Activated CD8-positive, alpha-beta memory T cell treated with anti-CD3 and anti-CD28 coated beads for 36 hours (primary cell): ENCODE results near the gene KLF5. TPM values are rescaled to one million over a fixed set of nuclear protein-coding genes. Genes with fewer than 3 reads are reported as not detected.
"Not testable (repeated sequence)": the region's sequence is repeated elsewhere in the genome, so short reads cannot be mapped to it uniquely, and the experiment has no call there.

Experiments
- CTCF ChIA-PET: fragments of 350-600 bp; sonication (Branson Sonifier 250); formaldehyde crosslinking; loops from one replicate; lab custom pipeline; 2021; ENCODE audit warnings: antibody characterized with exemption; lab: Charles Lee
- POLR2A ChIA-PET: fragments of 350-600 bp; sonication (Branson Sonifier 250); formaldehyde crosslinking; loops from one replicate; lab custom pipeline; 2021; ENCODE audit warnings: antibody characterized with exemption; lab: Charles Lee
- total RNA-seq, 2 experiments: library from RNA; stranded (reverse); gene quantifications; one replicate each; pipeline ENCODE4 v1.2.3, GENCODE V29; 2021

Gene KLF5
- 1 to 10 TPM; 1.4 to 1.8 TPM for total RNA-seq

GRCh38 chr13:73058736-73059459, at the start of gene KLF5:
Gene KLF5, plus strand, starts transcription at chr13:73059005. Its CDS starts 323 bp downstream, at chr13:73059328.
- ChIA-PET POLR2A (no interaction called here), CTCF (interaction anchor here (0.6 kb wide), 1 partner anchor 935 kb away, joined by 3 read pairs; no protein-coding TSS in a partner anchor)

- ChIA-PET POLR2A (no interaction called here), CTCF (no interaction called here)
Observed at GRCh38 chr13:73011751-73012150, 47.1 kb upstream of the KLF5 start.

- ChIA-PET CTCF (no interaction called here), POLR2A (no interaction called here)
Observed at GRCh38 chr13:73015805-73016204, 43.0 kb upstream of the KLF5 start.

GRCh38 chr13:73018336-73018735, 40.5 kb upstream of the KLF5 start:
- CTCF ChIA-PET, result no interaction called here
- POLR2A ChIA-PET, result interaction anchor here (0.6 kb wide), 1 partner anchor 126 kb away, joined by 5 read pairs; no protein-coding TSS in a partner anchor

- ChIA-PET POLR2A (no interaction called here), CTCF (no interaction called here)
Observed at GRCh38 chr13:73025217-73026012, 33.4 kb upstream of the KLF5 start.

GRCh38 chr13:73034901-73035300, 23.9 kb upstream of the KLF5 start:
- CTCF ChIA-PET, result no interaction called here
- POLR2A ChIA-PET, result no interaction called here

- ChIA-PET CTCF (no interaction called here), POLR2A (no interaction called here)
Observed at GRCh38 chr13:73035660-73036059, 23.1 kb upstream of the KLF5 start.

GRCh38 chr13:73036566-73036965, 22.2 kb upstream of the KLF5 start:
- POLR2A ChIA-PET, result no interaction called here
- CTCF ChIA-PET, result no interaction called here

GRCh38 chr13:73038064-73038463, 20.7 kb upstream of the KLF5 start:
- ChIA-PET CTCF (no interaction called here), POLR2A (no interaction called here)

- POLR2A ChIA-PET, result no interaction called here
- CTCF ChIA-PET, result no interaction called here
Observed at GRCh38 chr13:73039201-73040108, 19.4 kb upstream of the KLF5 start.

GRCh38 chr13:73040484-73040883, 18.3 kb upstream of the KLF5 start:
- CTCF ChIA-PET, result no interaction called here
- POLR2A ChIA-PET, result no interaction called here

- ChIA-PET POLR2A (no interaction called here), CTCF (interaction anchor here (0.7 kb wide), 1 partner anchor 277 kb away, joined by 4 read pairs; no protein-coding TSS in a partner anchor)
Observed at GRCh38 chr13:73040968-73041596, 17.7 kb upstream of the KLF5 start.

GRCh38 chr13:73045031-73045430, 13.8 kb upstream of the KLF5 start:
- POLR2A ChIA-PET, result no interaction called here
- CTCF ChIA-PET, result no interaction called here

GRCh38 chr13:73048615-73049014, 10.2 kb upstream of the KLF5 start:
- CTCF ChIA-PET, POLR2A ChIA-PET: not testable (repeated sequence)

GRCh38 chr13:73054712-73055111, 4.1 kb upstream of the KLF5 start:
- POLR2A ChIA-PET, result no interaction called here
- CTCF ChIA-PET, result no interaction called here

GRCh38 chr13:73055813-73056564, 2.8 kb upstream of the KLF5 start:
- CTCF ChIA-PET, result interaction anchor here (0.5 kb wide), 1 partner anchor 228 kb away, joined by 3 read pairs; no protein-coding TSS in a partner anchor
- POLR2A ChIA-PET, result no interaction called here

GRCh38 chr13:73056565-73056962, 2.2 kb upstream of the KLF5 start:
- POLR2A ChIA-PET, result interaction anchor here (0.5 kb wide), 1 partner anchor 42 kb away, joined by 4 read pairs; no protein-coding TSS in a partner anchor
- CTCF ChIA-PET, result no interaction called here
